Mesenchymal stem cell (in vitro differentiated cells and primary cell): ENCODE results near the gene NACC2.

Experiments used
- DNase-seq: peaks from one replicate; pipeline ENCODE4 v3.0.0-alpha.2; 2013
- H2AFZ ChIP-seq: one replicate; pipeline ENCODE4 v1.6.1; 2013; ENCODE audit warnings: low read depth, mild to moderate bottlenecking, control low read depth, inconsistent platforms, low read length, moderate library complexity
- H2AK5ac ChIP-seq: 2 replicates; pipeline ENCODE4 v1.6.1; 2013; ENCODE audit warnings: low read length, moderate library complexity, mild to moderate bottlenecking, inconsistent platforms; ENCODE audit not compliant: severe bottlenecking
- H2BK120ac ChIP-seq: one replicate; pipeline ENCODE4 v1.6.1; 2013; ENCODE audit warnings: low read depth, mild to moderate bottlenecking, inconsistent platforms, low read length, moderate library complexity
- H2BK12ac ChIP-seq, 2 experiments: one replicate each; pipeline ENCODE4 v1.6.1; 2013; ENCODE audit warnings: inconsistent platforms in 2 of 2, low read length in 2 of 2, mild to moderate bottlenecking in 2 of 2, moderate library complexity in 2 of 2, control low read depth in 1 of 2
- H2BK15ac ChIP-seq: one replicate; pipeline ENCODE4 v1.6.1; 2013; ENCODE audit warnings: mild to moderate bottlenecking, low read depth, inconsistent platforms; ENCODE audit not compliant: poor library complexity, severe bottlenecking
- H2BK5ac ChIP-seq: 2 replicates; pipeline ENCODE4 v1.6.1; 2013; ENCODE audit warnings: low read depth, mild to moderate bottlenecking, low read length, control low read depth, inconsistent platforms; ENCODE audit not compliant: poor library complexity, severe bottlenecking
- H3K14ac ChIP-seq, 2 experiments: one replicate each; pipeline ENCODE4 v1.6.1; 2013; ENCODE audit warnings: inconsistent platforms in 2 of 2, low read length in 2 of 2, control low read depth in 1 of 2, mild to moderate bottlenecking in 1 of 2, moderate library complexity in 1 of 2
- H3K18ac ChIP-seq, 2 experiments: one replicate each; pipeline ENCODE4 v1.6.1; 2013; ENCODE audit warnings: inconsistent platforms in 2 of 2, low read length in 2 of 2, control low read depth in 1 of 2, low read depth in 1 of 2, mild to moderate bottlenecking in 1 of 2
- H3K23ac ChIP-seq, 2 experiments: one replicate each; pipeline ENCODE4 v1.6.1; 2013; ENCODE audit warnings: inconsistent platforms in 2 of 2, low read length in 2 of 2, mild to moderate bottlenecking in 2 of 2, moderate library complexity in 2 of 2, control low read depth in 1 of 2
- H3K27ac ChIP-seq: 2 replicates; pipeline ENCODE4 v1.5.1; 2013; ENCODE audit warnings: mild to moderate bottlenecking, moderate library complexity, low read length, control low read depth, inconsistent platforms; ENCODE audit not compliant: poor library complexity, severe bottlenecking
- H3K27me3 ChIP-seq, 2 experiments: 2 replicates each; pipeline versions ENCODE4 v1.6.1 to v1.7.0; 2013; ENCODE audit warnings: low read length in 2 of 2, mild to moderate bottlenecking in 2 of 2, moderate library complexity in 2 of 2, control low read depth in 1 of 2, inconsistent platforms in 1 of 2; ENCODE audit not compliant: control insufficient read depth in 1 of 2, insufficient read depth in 1 of 2
- H3K36me3 ChIP-seq, 2 experiments: 2 replicates each; pipeline versions ENCODE4 v1.6.1 to v1.7.0; 2013; ENCODE audit warnings: low read length in 2 of 2, control low read depth in 1 of 2, inconsistent platforms in 1 of 2, low read depth in 1 of 2, mild to moderate bottlenecking in 1 of 2; ENCODE audit not compliant: insufficient read depth in 2 of 2, control insufficient read depth in 1 of 2
- H3K4ac ChIP-seq, 2 experiments: one replicate each; pipeline ENCODE4 v1.6.1; 2013; ENCODE audit warnings: inconsistent platforms in 2 of 2, low read length in 2 of 2, mild to moderate bottlenecking in 2 of 2, moderate library complexity in 2 of 2, control low read depth in 1 of 2, low read depth in 1 of 2
- H3K4me1 ChIP-seq: 2 replicates; pipeline ENCODE4 v1.6.1; 2013; ENCODE audit warnings: low read depth, low read length, control low read depth; ENCODE audit not compliant: control insufficient read depth, insufficient read depth
- H3K4me2 ChIP-seq: 2 replicates; pipeline ENCODE4 v1.6.1; 2013; ENCODE audit warnings: low read length, mild to moderate bottlenecking, inconsistent platforms; ENCODE audit not compliant: poor library complexity, severe bottlenecking
- H3K4me3 ChIP-seq, 2 experiments: 2 replicates each; pipeline versions ENCODE4 v1.5.1 to v1.7.0; 2013; ENCODE audit warnings: low read length in 2 of 2, mild to moderate bottlenecking in 2 of 2, control low read depth in 1 of 2, low read depth in 1 of 2; ENCODE audit not compliant: insufficient read depth in 1 of 2
- H3K79me1 ChIP-seq: replicated peaks from 2 replicates; pipeline ENCODE4 v1.6.1; 2013; ENCODE audit warnings: mild to moderate bottlenecking, control low read depth, low read length, inconsistent platforms; ENCODE audit not compliant: poor library complexity, severe bottlenecking
- H3K9ac ChIP-seq: 2 replicates; pipeline ENCODE4 v1.7.0; 2013; ENCODE audit warnings: mild to moderate bottlenecking, low read length, moderate library complexity
- H3K9me3 ChIP-seq: 2 replicates; pipeline ENCODE4 v1.7.0; 2013; ENCODE audit warnings: mild to moderate bottlenecking, low read length; ENCODE audit not compliant: control insufficient read depth
- H4K8ac ChIP-seq: one replicate; pipeline ENCODE4 v1.6.1; 2013; ENCODE audit warnings: inconsistent platforms, mild to moderate bottlenecking, low read length, moderate library complexity
- H4K91ac ChIP-seq: one replicate; pipeline ENCODE4 v1.6.1; 2013; ENCODE audit warnings: mild to moderate bottlenecking, low read length, inconsistent platforms
- whole genome bisulfite sequencing: methylation state at CpG from one replicate; pipeline ENCODE4 v1.1.7; 2013; ENCODE audit warnings: mixed read lengths; 5-methylcytosine and 5-hydroxymethylcytosine counted together

Gene NACC2

DNA sequence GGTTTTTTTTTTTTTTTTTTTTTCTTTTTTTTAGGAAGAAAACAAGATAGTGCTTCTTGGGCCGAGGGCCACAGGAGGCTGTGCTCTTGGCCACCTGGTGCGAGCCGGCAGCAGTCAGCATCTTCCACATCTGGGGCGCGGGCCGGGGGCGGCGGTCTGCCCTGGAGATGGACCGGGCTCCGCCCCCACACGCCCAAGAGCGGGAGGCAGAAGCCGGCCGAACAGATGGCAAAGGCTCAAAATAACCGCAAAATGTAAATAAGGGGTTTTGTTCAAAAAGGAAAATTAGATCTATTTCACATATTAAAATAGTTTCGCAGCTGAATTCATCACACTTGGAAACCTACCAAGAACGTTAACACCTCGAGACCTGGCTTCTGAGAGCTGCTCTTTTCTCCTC, 82.4 kb downstream of the NACC2 start:
- no peak overlapping the region for H2AFZ ChIP-seq
- WGBS: 86% methylated on average over 8 of the region's 18 CpGs

GRCh38 chr9:136011703-136012496, 83.2 kb downstream of the NACC2 start:
- peak overlapping the region; percentile 94 for H2BK120ac ChIP-seq
- H3K36me3 ChIP-seq: peaks cover 3 to 88% of the 10 kb centered on the region in 2 experiments
- H2BK5ac ChIP-seq: no peak overlapping the region
- peak; percentile 86 for DNase-seq
- peak overlapping the region; percentile 98 to 99 for H2BK12ac ChIP-seq
- peak overlapping the region in 1 of 2 experiments; percentile 51 for H3K4me3 ChIP-seq
- peak overlapping the region; percentile 85 to 97 for H3K18ac ChIP-seq
- H4K91ac ChIP-seq: peak overlapping the region; percentile 99
- peak overlapping the region; percentile 92 for H2BK15ac ChIP-seq
- peak overlapping the region; percentile 90 to 96 for H3K4ac ChIP-seq
- no peaks in the 10 kb centered on the region for H3K27me3 ChIP-seq
- peak overlapping the region; percentile 51 for H3K27ac ChIP-seq
- no peak overlapping the region for H3K4me2 ChIP-seq
- peak overlapping the region; percentile 73 for H3K9ac ChIP-seq
- no peaks in the 10 kb centered on the region for H3K9me3 ChIP-seq
- H4K8ac ChIP-seq: peak overlapping the region; percentile 98
- 80% methylated on average over 59 of the region's 59 CpGs for WGBS
- peaks cover 53% of the 10 kb centered on the region for H3K4me1 ChIP-seq
- H3K23ac ChIP-seq: peak overlapping the region in 1 of 2 experiments; percentile 23
- no peak overlapping the region for H2AFZ ChIP-seq
- H3K79me1 ChIP-seq: peaks cover 61% of the 10 kb centered on the region
- peak overlapping the region in 1 of 2 experiments; percentile 45 for H3K14ac ChIP-seq
- H2AK5ac ChIP-seq: peak overlapping the region; percentile 26

More for the DNA sequence above, 82.4 kb downstream of the NACC2 start:
- H2AK5ac ChIP-seq: no peak overlapping the region
- no peaks in the 10 kb centered on the region for H3K9me3 ChIP-seq
- no peak overlapping the region for H3K14ac ChIP-seq
- no peaks in the 10 kb centered on the region for H3K27me3 ChIP-seq
- H3K9ac ChIP-seq: peak overlapping the region; percentile 73
- peak overlapping the region; percentile 86 for H4K91ac ChIP-seq
- no peak for DNase-seq
- no peak overlapping the region for H3K23ac ChIP-seq
- H3K27ac ChIP-seq: no peak overlapping the region
- H3K4ac ChIP-seq: peak overlapping the region in 1 of 2 experiments; percentile 72
- peaks cover 66% of the 10 kb centered on the region for H3K79me1 ChIP-seq
- H3K4me2 ChIP-seq: no peak overlapping the region
- peak overlapping the region; percentile 50 for H2BK15ac ChIP-seq
- peaks cover 3 to 90% of the 10 kb centered on the region in 2 experiments for H3K36me3 ChIP-seq
- no peak overlapping the region for H2BK5ac ChIP-seq
- peak overlapping the region; percentile 77 for H4K8ac ChIP-seq
- H3K4me1 ChIP-seq: peaks cover 57% of the 10 kb centered on the region
- peak overlapping the region in 1 of 2 experiments; percentile 70 for H2BK12ac ChIP-seq
- peak overlapping the region in 1 of 2 experiments; percentile 51 for H3K4me3 ChIP-seq
- H2BK120ac ChIP-seq: peak overlapping the region; percentile 64
- peak overlapping the region in 1 of 2 experiments; percentile 37 for H3K18ac ChIP-seq

DNA sequence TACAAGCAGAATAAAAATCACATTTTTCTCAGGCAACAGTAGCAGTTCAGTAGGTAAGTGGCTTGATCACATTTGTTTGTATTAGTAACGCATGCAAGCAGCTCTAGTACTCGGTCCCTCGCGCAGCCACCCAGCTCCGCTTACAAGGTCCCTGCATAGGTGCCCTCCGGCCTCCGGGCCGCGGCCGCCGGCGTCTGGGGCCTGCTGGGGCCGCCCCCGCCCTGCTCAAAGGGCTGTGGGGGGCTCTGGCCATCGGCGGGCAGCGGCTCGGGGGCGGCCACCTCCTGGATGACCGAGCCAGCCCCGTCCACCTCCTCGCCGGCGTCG, 83.8 kb downstream of the NACC2 start:
- Histone ChIP-seq H3K4me2 (no peak overlapping the region), H3K4ac (peak overlapping the region; percentile 90 to 96)
- 69% methylated on average over 24 of the region's 25 CpGs for WGBS

GRCh38 chr9:136010615-136011361, 84.3 kb downstream of the NACC2 start:
- H2AFZ ChIP-seq: no peak overlapping the region
- WGBS: 74% methylated on average over 19 of the region's 28 CpGs
- H4K8ac ChIP-seq: peak overlapping the region; percentile 80
- H3K14ac ChIP-seq: peak overlapping the region in 1 of 2 experiments; percentile 85
- H3K4me1 ChIP-seq: peaks cover 52% of the 10 kb centered on the region
- no peak overlapping the region for H3K4me2 ChIP-seq
- no peak for DNase-seq
- H2BK120ac ChIP-seq: peak overlapping the region; percentile 91
- peak overlapping the region; percentile 57 to 75 for H2BK12ac ChIP-seq
- H3K18ac ChIP-seq: peak overlapping the region; percentile 82 to 90
- H3K79me1 ChIP-seq: peaks cover 56% of the 10 kb centered on the region
- peak overlapping the region; percentile 68 to 77 for H3K4ac ChIP-seq
- H3K27ac ChIP-seq: no peak overlapping the region
- peak overlapping the region; percentile 34 for H2BK15ac ChIP-seq
- no peaks in the 10 kb centered on the region for H3K9me3 ChIP-seq
- H3K36me3 ChIP-seq: peaks cover 3 to 85% of the 10 kb centered on the region in 2 experiments
- no peak overlapping the region for H3K9ac ChIP-seq
- H2AK5ac ChIP-seq: no peak overlapping the region
- peak overlapping the region; percentile 96 for H4K91ac ChIP-seq
- H3K27me3 ChIP-seq: no peaks in the 10 kb centered on the region
- H3K4me3 ChIP-seq: no peak overlapping the region
- H2BK5ac ChIP-seq: no peak overlapping the region
- H3K23ac ChIP-seq: peak overlapping the region in 1 of 2 experiments; percentile 46

More for the DNA sequence above, 83.8 kb downstream of the NACC2 start:
- Histone ChIP-seq H3K9me3 (no peaks in the 10 kb centered on the region), H3K14ac (peak overlapping the region in 1 of 2 experiments; percentile 45), H4K91ac (peak overlapping the region; percentile 99), H4K8ac (peak overlapping the region; percentile 98), H2AK5ac (no peak overlapping the region), H2BK15ac (peak overlapping the region; percentile 92), H2BK5ac (no peak overlapping the region), H3K23ac (no peak overlapping the region), H2BK12ac (peak overlapping the region; percentile 98 to 99), H3K27me3 (no peaks in the 10 kb centered on the region), H2AFZ (no peak overlapping the region), H3K18ac (peak overlapping the region; percentile 85 to 97), H3K4me1 (peaks cover 52% of the 10 kb centered on the region), H2BK120ac (peak overlapping the region; percentile 94), H3K9ac (no peak overlapping the region), H3K36me3 (peaks cover 3 to 83% of the 10 kb centered on the region in 2 experiments), H3K4me3 (no peak overlapping the region), H3K79me1 (peaks cover 56% of the 10 kb centered on the region), H3K27ac (no peak overlapping the region)
- DNase-seq: no peak
